ENCODE data around the gene RFX2.
A peak's percentile ranks its signal among the peaks of the same experiment; 100 is the strongest.

Gene RFX2

DNA sequence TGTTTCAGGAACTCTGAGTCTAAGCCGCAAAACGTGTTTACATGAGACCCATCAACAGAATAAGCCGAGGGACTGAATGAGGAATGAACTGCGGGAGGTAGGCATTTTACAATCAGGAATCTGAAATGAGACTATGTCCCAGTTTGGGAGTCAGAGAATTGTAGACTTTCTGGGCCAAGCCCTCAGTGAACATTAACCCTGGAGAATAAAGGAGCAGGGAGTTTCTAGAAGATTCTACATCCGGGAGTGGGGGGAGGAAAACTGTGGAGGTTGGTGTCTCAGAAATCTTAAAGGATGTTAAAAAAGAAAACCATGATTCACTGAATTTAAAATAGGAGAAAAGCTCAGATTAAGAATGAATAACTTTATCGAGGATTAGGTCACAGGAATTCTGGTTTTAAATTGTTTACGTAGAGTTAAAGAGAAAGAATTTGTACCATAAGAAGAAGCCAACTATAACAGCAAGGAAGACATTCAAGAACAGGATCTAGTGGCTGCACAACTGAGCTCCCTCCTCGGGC is 18.5 kb downstream of the RFX2 start:
- H2AK5ac ChIP-seq (ENCODE audit: low read depth, low read length), result no peak overlapping the region
- no peak for DNase-seq (ENCODE audit: low spot score)
- H3K4me3 ChIP-seq (ENCODE audit: low read length in 2 of 2), result peak overlapping the region in 1 of 2 donors; percentile 38
- H2BK120ac ChIP-seq (ENCODE audit: low read depth, low read length), result no peak overlapping the region
- H3K4ac ChIP-seq (ENCODE audit: low read length), result no peak overlapping the region
- H3K9me3 ChIP-seq (replicated peaks in 1 of 2; ENCODE audit: control insufficient read depth in 2 of 2, insufficient read depth in 1 of 2, low read depth in 1 of 2, low read length in 2 of 2), result no peaks in the 10 kb centered on the region
- no peak overlapping the region for H2BK15ac ChIP-seq (ENCODE audit: low read length)
- peak overlapping the region; percentile 1 for H3K18ac ChIP-seq (ENCODE audit: low read length)
- no CpG with 5 or more reads among the region's 8 CpGs for WGBS, 2 donors (ENCODE audit: extremely low coverage in 2 of 2, insufficient read length in 2 of 2, insufficient replicate concordance in 1 of 2)
- H2BK12ac ChIP-seq (ENCODE audit: low read length), result no peak overlapping the region
- peaks cover 2% of the 10 kb centered on the region for H3K79me1 ChIP-seq (ENCODE audit: low read depth, low read length)
- H3K9ac ChIP-seq (ENCODE audit: low read depth, low read length, poor library complexity), result no peak overlapping the region
- H3K27ac ChIP-seq (replicated peaks; ENCODE audit: low read length), result no peak overlapping the region
- H3K27me3 ChIP-seq (ENCODE audit: control insufficient read depth in 3 of 3, insufficient read depth in 3 of 3, low read depth in 1 of 3, low read length in 3 of 3), result peaks cover 0 to 9% (median 0%) of the 10 kb centered on the region in 3 experiments
- peak overlapping the region; percentile 67 for H2AFZ ChIP-seq (ENCODE audit: low read length)
- H2BK5ac ChIP-seq (ENCODE audit: low read length), result no peak overlapping the region
- H3K36me3 ChIP-seq (replicated peaks in 1 of 2; ENCODE audit: control insufficient read depth in 2 of 2, insufficient read depth in 2 of 2, low read length in 2 of 2), result no peaks in the 10 kb centered on the region
- peaks cover 16 to 40% of the 10 kb centered on the region in 2 donors for H3K4me1 ChIP-seq (ENCODE audit: control insufficient read depth in 2 of 2, insufficient read depth in 1 of 2, low read depth in 1 of 2, low read length in 2 of 2)
- no peak overlapping the region for H4K91ac ChIP-seq (ENCODE audit: low read depth, low read length, poor library complexity)
- H3K23ac ChIP-seq (ENCODE audit: low read depth, low read length, poor library complexity), result no peak overlapping the region
- no peak overlapping the region for H4K8ac ChIP-seq (ENCODE audit: low read depth, low read length)
- no peak overlapping the region for H3K4me2 ChIP-seq (ENCODE audit: insufficient read depth, low read length, poor library complexity, severe bottlenecking)
- H3K14ac ChIP-seq (ENCODE audit: low read length), result no peak overlapping the region

- H3K9ac ChIP-seq (ENCODE audit: low read depth, low read length, poor library complexity), result no peak overlapping the region
- H2BK12ac ChIP-seq (ENCODE audit: low read length), result no peak overlapping the region
- H3K4me2 ChIP-seq (ENCODE audit: insufficient read depth, low read length, poor library complexity, severe bottlenecking), result no peak overlapping the region
- H3K27me3 ChIP-seq (ENCODE audit: control insufficient read depth in 3 of 3, insufficient read depth in 3 of 3, low read depth in 1 of 3, low read length in 3 of 3), result peaks cover 0 to 8% (median 0%) of the 10 kb centered on the region in 3 experiments
- H2AK5ac ChIP-seq (ENCODE audit: low read depth, low read length), result no peak overlapping the region
- H3K4me3 ChIP-seq (ENCODE audit: low read length in 2 of 2), result no peak overlapping the region
- H2AFZ ChIP-seq (ENCODE audit: low read length), result no peak overlapping the region
- no peak overlapping the region for H2BK15ac ChIP-seq (ENCODE audit: low read length)
- no peak overlapping the region for H3K18ac ChIP-seq (ENCODE audit: low read length)
- H3K4me1 ChIP-seq (ENCODE audit: control insufficient read depth in 2 of 2, insufficient read depth in 1 of 2, low read depth in 1 of 2, low read length in 2 of 2), result peaks cover 21 to 42% of the 10 kb centered on the region in 2 donors
- H3K27ac ChIP-seq (replicated peaks; ENCODE audit: low read length), result no peak overlapping the region
- no peak overlapping the region for H4K8ac ChIP-seq (ENCODE audit: low read depth, low read length)
- no peak overlapping the region for H3K23ac ChIP-seq (ENCODE audit: low read depth, low read length, poor library complexity)
- H2BK5ac ChIP-seq (ENCODE audit: low read length), result no peak overlapping the region
- H3K9me3 ChIP-seq (replicated peaks in 1 of 2; ENCODE audit: control insufficient read depth in 2 of 2, insufficient read depth in 1 of 2, low read depth in 1 of 2, low read length in 2 of 2), result no peaks in the 10 kb centered on the region
- no peak for DNase-seq (ENCODE audit: low spot score)
- H3K79me1 ChIP-seq (ENCODE audit: low read depth, low read length), result peaks cover 2% of the 10 kb centered on the region
- no peak overlapping the region for H2BK120ac ChIP-seq (ENCODE audit: low read depth, low read length)
- no CpG with 5 or more reads among the region's 3 CpGs for WGBS, 2 donors (ENCODE audit: extremely low coverage in 2 of 2, insufficient read length in 2 of 2, insufficient replicate concordance in 1 of 2)
- H3K36me3 ChIP-seq (replicated peaks in 1 of 2; ENCODE audit: control insufficient read depth in 2 of 2, insufficient read depth in 2 of 2, low read length in 2 of 2), result no peaks in the 10 kb centered on the region
- no peak overlapping the region for H4K91ac ChIP-seq (ENCODE audit: low read depth, low read length, poor library complexity)
- no peak overlapping the region for H3K4ac ChIP-seq (ENCODE audit: low read length)
- H3K14ac ChIP-seq (ENCODE audit: low read length), result no peak overlapping the region
These were observed 19.7 kb downstream of the RFX2 start for GRCh38 chr19:6090634-6091033.

GRCh38 chr19:6088602-6089049 is 21.7 kb downstream of the RFX2 start:
- no peaks in the 10 kb centered on the region for H3K36me3 ChIP-seq (replicated peaks in 1 of 2; ENCODE audit: control insufficient read depth in 2 of 2, insufficient read depth in 2 of 2, low read length in 2 of 2)
- H3K9me3 ChIP-seq (replicated peaks in 1 of 2; ENCODE audit: control insufficient read depth in 2 of 2, insufficient read depth in 1 of 2, low read depth in 1 of 2, low read length in 2 of 2), result no peaks in the 10 kb centered on the region
- WGBS, 2 donors (ENCODE audit: extremely low coverage in 2 of 2, insufficient read length in 2 of 2, insufficient replicate concordance in 1 of 2), result no CpG with 5 or more reads among the region's 3 CpGs
- no peak overlapping the region for H3K4me2 ChIP-seq (ENCODE audit: insufficient read depth, low read length, poor library complexity, severe bottlenecking)
- no peak overlapping the region for H3K18ac ChIP-seq (ENCODE audit: low read length)
- H3K9ac ChIP-seq (ENCODE audit: low read depth, low read length, poor library complexity), result no peak overlapping the region
- peaks cover 0 to 8% (median 0%) of the 10 kb centered on the region in 3 experiments for H3K27me3 ChIP-seq (ENCODE audit: control insufficient read depth in 3 of 3, insufficient read depth in 3 of 3, low read depth in 1 of 3, low read length in 3 of 3)
- peaks cover 21 to 41% of the 10 kb centered on the region in 2 donors for H3K4me1 ChIP-seq (ENCODE audit: control insufficient read depth in 2 of 2, insufficient read depth in 1 of 2, low read depth in 1 of 2, low read length in 2 of 2)
- no peak overlapping the region for H4K8ac ChIP-seq (ENCODE audit: low read depth, low read length)
- H3K4ac ChIP-seq (ENCODE audit: low read length), result no peak overlapping the region
- H2BK120ac ChIP-seq (ENCODE audit: low read depth, low read length), result no peak overlapping the region
- DNase-seq (ENCODE audit: low spot score), result no peak
- H2BK12ac ChIP-seq (ENCODE audit: low read length), result no peak overlapping the region
- no peak overlapping the region for H4K91ac ChIP-seq (ENCODE audit: low read depth, low read length, poor library complexity)
- H3K23ac ChIP-seq (ENCODE audit: low read depth, low read length, poor library complexity), result no peak overlapping the region
- H3K27ac ChIP-seq (replicated peaks; ENCODE audit: low read length), result no peak overlapping the region
- no peak overlapping the region for H2BK15ac ChIP-seq (ENCODE audit: low read length)
- no peak overlapping the region for H2AFZ ChIP-seq (ENCODE audit: low read length)
- H2BK5ac ChIP-seq (ENCODE audit: low read length), result no peak overlapping the region
- no peaks in the 10 kb centered on the region for H3K79me1 ChIP-seq (ENCODE audit: low read depth, low read length)
- no peak overlapping the region for H3K14ac ChIP-seq (ENCODE audit: low read length)
- H3K4me3 ChIP-seq (ENCODE audit: low read length in 2 of 2), result no peak overlapping the region
- H2AK5ac ChIP-seq (ENCODE audit: low read depth, low read length), result no peak overlapping the region

GRCh38 chr19:6087074-6087571 is 23.2 kb downstream of the RFX2 start:
- Histone ChIP-seq H3K79me1 (ENCODE audit: low read depth, low read length) (no peaks in the 10 kb centered on the region), H3K27me3 (ENCODE audit: control insufficient read depth in 3 of 3, insufficient read depth in 3 of 3, low read depth in 1 of 3, low read length in 3 of 3) (no peaks in the 10 kb centered on the region), H3K18ac (ENCODE audit: low read length) (no peak overlapping the region), H3K23ac (ENCODE audit: low read depth, low read length, poor library complexity) (no peak overlapping the region), H3K9me3 (replicated peaks in 1 of 2; ENCODE audit: control insufficient read depth in 2 of 2, insufficient read depth in 1 of 2, low read depth in 1 of 2, low read length in 2 of 2) (no peaks in the 10 kb centered on the region), H3K27ac (replicated peaks; ENCODE audit: low read length) (peak overlapping the region; percentile 86), H2AFZ (ENCODE audit: low read length) (peak overlapping the region; percentile 60), H3K14ac (ENCODE audit: low read length) (no peak overlapping the region), H3K4ac (ENCODE audit: low read length) (no peak overlapping the region), H3K4me3 (ENCODE audit: low read length in 2 of 2) (no peak overlapping the region), H3K36me3 (replicated peaks in 1 of 2; ENCODE audit: control insufficient read depth in 2 of 2, insufficient read depth in 2 of 2, low read length in 2 of 2) (no peaks in the 10 kb centered on the region), H2AK5ac (ENCODE audit: low read depth, low read length) (no peak overlapping the region), H2BK120ac (ENCODE audit: low read depth, low read length) (no peak overlapping the region), H2BK12ac (ENCODE audit: low read length) (no peak overlapping the region), H4K8ac (ENCODE audit: low read depth, low read length) (no peak overlapping the region), H2BK15ac (ENCODE audit: low read length) (no peak overlapping the region), H2BK5ac (ENCODE audit: low read length) (no peak overlapping the region), H3K9ac (ENCODE audit: low read depth, low read length, poor library complexity) (no peak overlapping the region), H3K4me1 (ENCODE audit: control insufficient read depth in 2 of 2, insufficient read depth in 1 of 2, low read depth in 1 of 2, low read length in 2 of 2) (peaks cover 13 to 33% of the 10 kb centered on the region in 2 donors), H4K91ac (ENCODE audit: low read depth, low read length, poor library complexity) (no peak overlapping the region), H3K4me2 (ENCODE audit: insufficient read depth, low read length, poor library complexity, severe bottlenecking) (peak overlapping the region; percentile 21)
- DNase-seq (ENCODE audit: low spot score), result peak; percentile 67
- WGBS, 2 donors (ENCODE audit: extremely low coverage in 2 of 2, insufficient read length in 2 of 2, insufficient replicate concordance in 1 of 2), result no CpG with 5 or more reads among the region's 9 CpGs
